GM19467 (cell line): ENCODE results near the gene MAGEA9B.
"Not testable (repeated sequence)": the region's sequence is repeated elsewhere in the genome, so short reads cannot be mapped to it uniquely, and the experiment has no call there.

ENCODE experiments used
- ATAC-seq: cut with Tn5 transposase; IDR thresholded peaks from one replicate; pipeline ENCODE4 v1.9.1; 2021; ENCODE audit warnings: mild to moderate bottlenecking, moderate library complexity; ENCODE audit not compliant: unreplicated experiment

MAGEA9B gene

DNA sequence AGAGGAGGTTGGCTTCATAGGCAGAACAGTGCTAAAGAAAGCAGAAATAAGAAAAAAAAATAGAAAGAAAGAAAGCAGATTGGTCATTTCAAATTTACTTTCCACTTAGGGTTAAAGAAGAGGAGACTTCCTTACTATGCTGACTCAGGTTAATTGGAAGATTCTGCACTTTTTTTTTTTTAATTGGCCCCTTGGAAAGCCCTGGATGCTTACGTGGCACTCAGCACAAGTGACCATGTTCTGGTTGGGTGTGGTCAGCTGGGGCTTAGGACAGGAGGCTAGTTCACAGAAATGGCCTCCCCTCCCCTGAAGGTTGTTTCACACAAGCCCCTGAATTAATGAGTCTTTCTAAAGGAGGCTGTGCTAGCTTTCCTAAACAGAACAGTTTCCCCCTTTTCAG lies 14.5 kb downstream of the MAGEA9B start:
- no peak for ATAC-seq

- ATAC-seq, result no peak
Observed at GRCh38 chrX:149571770-149572169, 15.5 kb downstream of the MAGEA9B start.

DNA sequence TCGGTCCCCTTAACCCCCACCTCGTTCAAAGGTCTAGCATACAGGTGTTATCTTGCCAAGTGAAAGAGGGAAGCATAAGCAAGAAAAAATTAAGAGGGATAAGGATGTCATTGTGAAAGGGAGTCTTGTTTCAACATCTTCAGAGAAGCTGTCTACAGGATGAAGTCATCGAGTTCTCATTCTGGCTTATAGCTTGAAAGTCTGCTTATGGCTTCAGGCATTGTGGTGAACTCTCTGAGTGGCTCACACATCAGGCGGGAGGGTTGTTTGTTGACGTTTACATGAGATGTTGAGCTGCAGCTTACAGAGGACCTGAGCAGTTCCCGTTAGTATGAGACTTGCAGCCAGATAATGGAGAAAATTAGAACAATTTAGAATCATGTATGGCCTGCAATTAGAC lies 16.6 kb downstream of the MAGEA9B start:
- ATAC-seq, result no peak

- no peak for ATAC-seq
Observed at GRCh38 chrX:149569770-149570169, 17.5 kb downstream of the MAGEA9B start.

GRCh38 chrX:149568701-149569296 lies 18.5 kb downstream of the MAGEA9B start:
- ATAC-seq, result no peak

DNA sequence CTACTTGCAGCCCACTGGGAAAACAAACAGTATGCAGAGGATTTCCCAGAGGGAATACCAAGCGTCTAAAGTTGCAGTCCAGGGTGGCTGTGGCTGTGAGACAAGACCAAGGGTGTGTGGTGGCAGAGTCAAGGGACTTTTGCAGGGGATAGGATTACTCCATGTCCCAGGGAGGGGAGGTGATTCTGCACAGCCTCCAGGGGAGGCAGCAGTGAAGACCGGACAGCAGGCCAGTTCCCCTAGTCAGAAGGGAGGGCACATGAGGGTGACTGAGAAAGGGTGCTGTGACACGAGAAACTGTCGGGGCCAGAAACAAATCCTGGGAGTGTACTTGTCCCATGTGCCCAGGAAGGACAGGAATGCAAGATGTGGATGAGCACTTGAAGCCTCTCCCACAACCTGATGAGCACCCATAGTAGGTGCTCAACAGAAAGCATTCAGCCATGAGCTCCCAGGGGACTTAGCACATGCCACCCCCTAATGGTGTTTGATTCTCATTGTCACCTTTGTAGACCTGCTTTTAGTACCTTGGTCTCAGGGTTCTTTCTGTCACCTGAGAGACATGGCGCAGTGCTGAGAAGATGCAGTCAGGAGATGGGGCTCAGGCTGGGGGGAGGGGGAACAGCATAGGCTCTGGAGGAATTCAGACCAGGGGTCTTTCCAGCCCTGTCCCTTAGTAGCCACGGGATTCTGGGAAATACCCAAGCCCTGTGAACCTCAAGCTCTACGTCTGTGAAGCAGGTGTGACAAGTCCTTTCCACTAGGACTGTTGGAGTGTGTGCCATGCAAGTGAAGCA lies 19.4 kb downstream of the MAGEA9B start:
- no peak for ATAC-seq

DNA sequence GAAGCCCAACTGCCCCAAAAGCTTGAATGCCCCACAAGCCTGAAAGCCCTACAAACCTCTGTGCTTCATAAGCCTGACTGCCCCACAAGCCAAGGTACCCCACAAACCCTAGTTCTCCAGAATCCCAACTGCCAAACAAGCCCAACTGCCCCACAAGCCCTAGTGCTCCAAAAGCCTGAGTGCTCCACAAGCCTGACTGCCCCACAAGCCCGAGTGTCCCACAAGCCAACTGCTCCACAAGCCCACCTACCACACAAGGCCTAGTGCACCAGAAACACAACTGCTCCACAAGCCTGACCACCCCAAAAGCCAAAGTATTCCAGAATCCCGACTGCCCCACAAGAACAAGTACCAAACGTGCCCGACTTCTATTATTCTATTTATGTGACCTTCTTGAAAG lies 23.9 kb downstream of the MAGEA9B start:
- ATAC-seq, result no peak

DNA sequence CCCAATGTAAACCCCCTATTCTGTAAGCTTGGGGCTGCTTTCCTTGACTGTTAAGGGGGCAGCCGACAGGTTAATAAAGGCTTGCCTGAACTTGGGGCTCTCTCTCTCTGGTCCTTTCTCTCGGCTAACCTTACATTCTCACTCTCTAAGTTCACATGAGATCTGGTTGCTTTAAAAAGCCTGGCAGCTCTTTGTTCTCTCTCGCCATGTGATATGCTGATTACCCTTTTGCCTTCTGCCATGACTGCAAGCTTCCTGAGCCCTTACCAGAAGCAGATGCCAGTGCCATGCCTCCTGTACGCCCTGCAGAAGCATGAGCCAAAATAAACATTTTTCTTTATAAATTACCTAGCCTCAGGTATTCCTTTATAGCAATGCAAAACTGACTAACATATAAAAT lies 32.0 kb downstream of the MAGEA9B start:
- ATAC-seq, result not testable (repeated sequence)

GRCh38 chrX:149551939-149552248 lies 35.4 kb downstream of the MAGEA9B start:
- ATAC-seq, result not testable (repeated sequence)

DNA sequence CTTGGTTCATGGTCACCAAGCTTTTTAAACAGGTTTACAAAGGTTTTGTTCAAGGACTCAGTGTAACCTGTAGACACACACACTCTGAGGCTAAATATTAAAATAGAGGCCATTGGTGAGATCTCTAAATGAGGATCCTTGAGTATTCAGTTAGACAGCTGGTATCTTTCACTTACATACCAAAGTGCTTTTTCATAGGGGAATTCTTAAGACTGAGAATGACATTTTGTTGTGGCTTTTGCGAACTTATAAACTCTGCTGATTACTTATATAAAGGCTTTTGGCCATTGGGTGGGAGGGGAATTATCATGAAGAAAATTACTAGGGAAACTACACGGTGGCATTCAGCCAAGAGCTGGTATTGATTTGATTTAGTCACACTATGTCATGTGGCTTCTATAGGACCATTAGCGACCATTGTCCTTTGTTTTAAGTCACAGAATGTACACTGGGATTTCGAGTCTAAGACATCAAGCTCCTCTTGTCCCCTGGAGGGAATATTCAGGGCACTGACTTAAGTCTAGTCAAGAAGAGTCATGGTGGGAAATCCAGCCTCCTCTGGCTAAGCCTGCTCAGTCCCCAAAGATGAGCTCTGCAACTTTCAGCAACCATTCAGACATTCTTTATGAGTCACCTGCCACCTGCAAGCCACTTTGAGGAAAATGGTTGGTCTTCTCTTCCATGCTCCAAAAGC lies 35.9 kb downstream of the MAGEA9B start:
- not testable (repeated sequence) for ATAC-seq

GRCh38 chrX:149550454-149550853 lies 36.8 kb downstream of the MAGEA9B start:
- ATAC-seq, result not testable (repeated sequence)

- not testable (repeated sequence) for ATAC-seq
Observed at GRCh38 chrX:149549701-149550100, 37.6 kb downstream of the MAGEA9B start, which contains the start of gene HSFX3. TSS of gene HSFX3 (minus strand) at chrX:149549924. CDS start at chrX:149549852, 72 bp downstream.

- not testable (repeated sequence) for ATAC-seq
Observed at GRCh38 chrX:149547782-149548181, 39.5 kb downstream of the MAGEA9B start.

DNA sequence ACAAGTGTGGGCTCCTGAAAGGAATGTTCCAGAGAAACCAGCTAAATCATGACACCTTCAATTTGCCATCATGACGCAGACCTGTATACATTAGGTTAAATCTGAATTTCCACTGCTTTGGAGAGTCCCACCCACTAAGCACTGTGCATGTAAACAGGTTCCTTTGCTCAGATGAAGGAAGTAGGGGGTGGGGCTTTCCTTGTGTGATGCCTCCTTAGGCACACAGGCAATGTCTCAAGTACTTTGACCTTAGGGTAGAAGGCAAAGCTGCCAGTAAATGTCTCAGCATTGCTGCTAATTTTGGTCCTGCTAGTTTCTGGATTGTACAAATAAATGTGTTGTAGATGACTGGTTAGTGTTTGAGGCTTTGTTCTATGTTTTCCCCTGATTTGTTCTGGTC lies 40.3 kb downstream of the MAGEA9B start:
- not testable (repeated sequence) for ATAC-seq

DNA sequence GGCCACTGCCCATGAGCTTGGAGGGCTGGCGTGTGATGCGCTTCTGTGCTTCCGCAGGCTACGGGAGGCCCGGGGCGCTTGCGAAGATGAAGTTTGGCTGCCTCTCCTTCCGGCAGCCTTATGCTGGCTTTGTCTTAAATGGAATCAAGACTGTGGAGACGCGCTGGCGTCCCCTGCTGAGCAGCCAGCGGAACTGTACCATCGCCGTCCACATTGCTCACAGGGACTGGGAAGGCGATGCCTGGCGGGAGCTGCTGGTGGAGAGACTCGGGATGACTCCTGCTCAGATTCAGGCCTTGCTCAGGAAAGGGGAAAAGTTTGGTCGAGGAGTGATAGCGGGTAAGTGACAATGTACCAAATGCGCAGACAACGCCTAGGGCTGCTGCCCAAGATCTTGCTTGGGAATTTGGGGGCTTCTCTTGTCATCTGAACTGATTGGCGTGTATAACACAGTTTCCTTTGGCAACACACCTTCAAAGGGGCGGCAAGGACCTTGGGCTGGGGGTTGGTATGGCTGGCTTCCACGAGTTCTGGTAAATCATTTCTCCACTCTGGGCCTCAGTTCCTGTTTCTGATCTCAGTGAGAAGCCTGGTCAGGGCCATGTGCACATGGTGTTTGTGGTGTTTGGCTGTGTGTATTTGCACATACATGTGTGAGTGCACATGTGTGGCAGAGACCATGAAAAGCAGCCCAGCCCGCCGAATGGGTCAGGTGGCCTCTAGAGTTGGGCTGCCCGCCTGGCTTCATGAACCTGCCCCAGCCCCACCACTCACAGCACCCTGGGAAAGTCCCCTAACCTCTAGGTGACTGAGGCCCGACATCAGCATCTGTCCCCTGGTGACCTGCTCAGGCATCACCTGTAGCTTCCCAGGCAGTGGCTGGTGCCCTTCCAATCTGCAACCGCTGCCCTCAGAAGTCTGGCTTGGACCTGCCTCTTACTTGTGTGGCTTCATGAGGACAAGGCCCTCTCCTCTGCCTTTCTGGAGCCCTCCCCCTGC lies 41.4 kb downstream of the MAGEA9B start:
- peak; percentile 36 for ATAC-seq

- no peak for ATAC-seq
Observed at GRCh38 chrX:149541521-149542047, 45.7 kb downstream of the MAGEA9B start.

DNA sequence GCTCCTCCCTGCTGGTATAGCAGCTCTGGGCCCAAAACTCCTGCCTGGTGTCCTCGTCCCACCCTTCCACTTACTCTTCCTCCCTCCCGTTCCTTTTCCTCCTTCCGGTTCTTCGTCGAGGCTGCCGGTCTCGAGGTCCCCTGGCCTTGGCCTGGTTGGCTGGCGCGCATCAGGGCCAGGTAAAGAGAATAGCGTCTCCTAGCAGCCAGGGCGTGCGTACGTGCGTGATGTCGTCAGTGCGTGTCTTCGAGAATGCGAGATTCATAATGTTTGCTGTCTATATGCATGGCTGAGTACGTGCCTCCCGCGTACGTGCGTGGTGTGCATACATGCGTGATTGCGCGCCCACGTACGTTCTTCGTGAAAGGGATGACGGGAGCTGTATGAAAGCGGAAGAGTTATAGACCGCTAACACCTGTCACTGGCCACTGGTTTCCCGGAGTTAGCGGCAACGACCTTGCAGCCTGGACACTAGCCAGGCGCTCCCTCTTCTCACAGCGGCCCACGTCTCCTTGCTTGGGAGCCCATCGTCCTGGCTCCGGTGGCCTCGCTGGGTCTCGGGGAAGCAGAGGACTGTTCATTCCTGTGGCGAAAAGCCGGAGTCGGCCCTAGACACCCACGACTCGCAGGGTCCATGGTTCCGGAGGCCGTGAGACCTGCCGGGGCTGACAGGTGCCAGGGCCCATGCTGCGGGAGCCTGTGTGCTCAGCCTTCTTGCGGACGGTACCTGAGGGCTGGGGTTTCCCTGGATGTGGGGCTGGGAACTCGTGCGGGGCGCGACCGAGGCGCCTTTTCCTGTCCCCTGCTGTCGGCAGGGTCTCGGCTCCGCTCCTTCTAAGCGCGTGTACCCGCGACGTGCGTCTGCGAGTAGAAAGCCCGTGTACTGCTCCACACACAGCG lies 46.4 kb downstream of the MAGEA9B start, which contains the start of gene EOLA1:
EOLA1 (plus strand) TSS at position 392 of the 900 bp plus-strand sequence. CDS start 4,619 bp downstream, outside the sequence.
- ATAC-seq, result peak; percentile 78

- peak; percentile 17 for ATAC-seq
Observed at GRCh38 chrX:149540131-149540620, 47.1 kb downstream of the MAGEA9B start.
